GM12878 (cell line): Measurements from ENCODE around the gene CIB2. TPM values are rescaled to one million over a fixed set of nuclear protein-coding genes. Genes with fewer than 3 reads are reported as not detected.
A peak's percentile ranks its signal among the peaks of the same experiment; 100 is the strongest.

ENCODE experiments used
- ATAC-seq: fragments of 200-7000 bp; cut with Tn5 transposase; 3 replicates; pipeline ENCODE4 v1.9.1; 2020; ENCODE audit warnings: mild to moderate bottlenecking, moderate library complexity
- BruUV-seq: library from RNA; stranded (reverse); fragments of 400-500 nt; replicated peaks from 2 replicates; lab custom pipeline; 2021; lab: Mats Ljungman, UMichigan
- CTCF ChIA-PET: fragments of 300-600 bp; sonication (Branson Sonifier 250); formaldehyde crosslinking; extraction: SDS; loops from one replicate; lab custom pipeline; 2021; ENCODE audit warnings: inconsistent platforms; lab: Yijun Ruan, JAX
- POLR2A ChIA-PET: fragments of 350-600 bp; formaldehyde crosslinking; extraction: SDS; loops from one replicate; lab custom pipeline; 2021; ENCODE audit warnings: inconsistent platforms; lab: Charles Lee
- RAD21 ChIA-PET: fragments of 300-600 bp; sonication (Branson Sonifier 250); formaldehyde crosslinking; loops from one replicate; lab custom pipeline; 2023; ENCODE audit warnings: antibody characterized with exemption; ENCODE audit not compliant: unreplicated experiment; lab: Charles Lee
- SMC1A ChIA-PET: fragments of 300-600 bp; sonication (Branson Sonifier 250); formaldehyde crosslinking; loops from one replicate; lab custom pipeline; 2023; ENCODE audit not compliant: unreplicated experiment, uncharacterized antibody; lab: Charles Lee
- DNase-seq: peaks from one replicate; pipeline ENCODE4 v3.0.0-alpha.2; 2011; ENCODE audit warnings: low read depth, low spot score
- FAIRE-seq: peaks from 3 replicates; lab custom pipeline; 2011; peaks lifted over from hg19 to GRCh38; lab: Jason Lieb, UNC
- H2AFZ ChIP-seq: 2 replicates; pipeline ENCODE4 v1.6.0; 2011; ENCODE audit warnings: low read depth, low read length, control low read depth; ENCODE audit not compliant: control insufficient read depth
- H3K27ac ChIP-seq: 2 replicates; pipeline ENCODE4 v1.5.1; 2011; ENCODE audit warnings: control low read depth; ENCODE audit not compliant: control insufficient read depth, insufficient read depth
- H3K27me3 ChIP-seq, 2 experiments: replicated peaks in 1 of 2; 2 replicates each; pipeline versions ENCODE4 v1.6.0 to v1.6.1; 2011; ENCODE audit warnings: low read length in 1 of 2; ENCODE audit not compliant: control insufficient read depth in 2 of 2, insufficient read depth in 2 of 2
- H3K36me3 ChIP-seq, 2 experiments: 2 replicates each; pipeline ENCODE4 v1.5.1; 2011; ENCODE audit warnings: low read length in 1 of 2; ENCODE audit not compliant: control insufficient read depth in 2 of 2, insufficient read depth in 2 of 2
- H3K4me1 ChIP-seq: 2 replicates; pipeline ENCODE4 v1.6.1; 2011; ENCODE audit warnings: mild to moderate bottlenecking, low read length, moderate library complexity, mixed read lengths; ENCODE audit not compliant: control insufficient read depth, insufficient read depth
- H3K4me2 ChIP-seq: 2 replicates; pipeline ENCODE4 v1.6.0; 2011; ENCODE audit warnings: control low read depth; ENCODE audit not compliant: control insufficient read depth, insufficient read depth
- H3K4me3 ChIP-seq: fragments of 200-600 bp; sonication (generic); 2 replicates; pipeline ENCODE4 v1.5.1; 2016
- H3K79me2 ChIP-seq: 2 replicates; pipeline ENCODE4 v1.6.0; 2011; ENCODE audit warnings: low read length; ENCODE audit not compliant: control insufficient read depth, insufficient read depth
- H3K9ac ChIP-seq: 2 replicates; pipeline ENCODE4 v1.8.0; 2011; ENCODE audit warnings: low read length, control low read depth, mixed read lengths; ENCODE audit not compliant: control insufficient read depth, insufficient read depth
- H3K9me3 ChIP-seq: replicated peaks from 3 replicates; pipeline ENCODE4 v1.5.1; 2011; ENCODE audit warnings: mild to moderate bottlenecking, low read length; ENCODE audit not compliant: control insufficient read depth, insufficient read depth
- H4K20me1 ChIP-seq: 2 replicates; pipeline ENCODE4 v1.6.0; 2011; ENCODE audit not compliant: control insufficient read depth, insufficient read depth
- BMI1 ChIP-seq: fragments of 450-650 bp; IDR thresholded peaks from 2 replicates; pipeline ENCODE4 v1.6.1; 2016; ENCODE audit warnings: mild to moderate bottlenecking, moderate library complexity, borderline replicate concordance
- CBX3 ChIP-seq: fragments of 200-600 bp; sonication (generic); IDR thresholded peaks from 2 replicates; pipeline ENCODE4 v1.6.1; 2016; ENCODE audit warnings: low read depth, borderline replicate concordance
- CBX5 ChIP-seq: sonication (generic); IDR thresholded peaks from 2 replicates; pipeline ENCODE4 v1.6.1; 2016; ENCODE audit warnings: low read depth, moderate library complexity, mild to moderate bottlenecking, inconsistent platforms
- CREM ChIP-seq: IDR thresholded peaks from 2 replicates; pipeline ENCODE4 v1.6.1; 2014; ENCODE audit warnings: antibody characterized with exemption, low read depth
- LARP7 ChIP-seq: fragments of 450-650 bp; IDR thresholded peaks from 2 replicates; pipeline ENCODE4 v1.6.1; 2017; ENCODE audit warnings: mild to moderate bottlenecking
- RELA ChIP-seq: fragments of 450-650 bp; IDR thresholded peaks from 2 replicates; pipeline ENCODE4 v1.8.0; 2014; ENCODE audit warnings: borderline replicate concordance; ENCODE audit not compliant: partially characterized antibody
- SIX5 ChIP-seq: IDR thresholded peaks from 2 replicates; pipeline ENCODE4 v1.6.1; 2011; ENCODE audit warnings: mild to moderate bottlenecking, low read depth, low read length, moderate library complexity; ENCODE audit not compliant: severe bottlenecking
- TCF7 ChIP-seq: IDR thresholded peaks from 2 replicates; pipeline ENCODE4 v1.6.1; 2014; ENCODE audit warnings: antibody characterized with exemption, borderline replicate concordance
- YY1 ChIP-seq: IDR thresholded peaks from 2 replicates; pipeline ENCODE4 v1.6.1; 2011; ENCODE audit warnings: low read depth, mild to moderate bottlenecking, low read length
- WGBS: methylation state at CpG from one replicate; pipeline ENCODE4 v1.1.6; 2016; ENCODE audit warnings: low lambda C conversion rate; ENCODE audit not compliant: insufficient replicate concordance, insufficient coverage; ENCODE audit errors: missing lambda C conversion rate; 5-methylcytosine and 5-hydroxymethylcytosine counted together
- in situ Hi-C: fragments of 300-500 bp; cut with MboI; formaldehyde crosslinking; loops from 9 replicates; pipeline ENCODE4 v1.14.3; 2018; ENCODE audit warnings: mixed read lengths
- intact Hi-C: fragments of 100-400 bp; cut with micrococcal nuclease; formaldehyde crosslinking; loops from one replicate; pipeline ENCODE4 v1.14.2; 2022; ENCODE audit not compliant: unreplicated experiment
- polyA plus RNA-seq, 11 experiments: library from polyadenylated mRNA; depleted of rRNA in 4 of 11; unstranded in 6 of 11; stranded (reverse) in 5 of 11; fragments of >200 nt; fragmentation: Nextera tagmentation in 4 of 11; fragmentation: Illumina TruSeq in 1 of 11; extraction: Ambion mirVana in 4 of 11; extraction: Trizol in 1 of 11; gene quantifications; 1 replicate in 1 of 11; 2 replicates in 10 of 11; pipeline versions ENCODE4 v1.2.1 to v1.2.3, GENCODE V29; 2011 to 2016; ENCODE audit warnings: inconsistent platforms in 2 of 11, missing spikeins in 2 of 11, low read depth in 1 of 11
- total RNA-seq, 4 experiments: library from RNA; depleted of rRNA in 3 of 4; stranded (reverse); fragments of >200 nt in 3 of 4; fragmentation: Illumina TruSeq in 1 of 4; extraction: Trizol in 1 of 4; gene quantifications; 2 replicates each; pipeline versions ENCODE4 v1.2.1 to v1.2.3, GENCODE V29; 2013 to 2021

Gene CIB2
- total and polyA plus RNA-seq, 10 of the 15 experiments (the other 5 are each of a cell fraction or from before 2014, with no cell fraction given), result 0.56 to 12.1 (median 7.1) TPM

DNA sequence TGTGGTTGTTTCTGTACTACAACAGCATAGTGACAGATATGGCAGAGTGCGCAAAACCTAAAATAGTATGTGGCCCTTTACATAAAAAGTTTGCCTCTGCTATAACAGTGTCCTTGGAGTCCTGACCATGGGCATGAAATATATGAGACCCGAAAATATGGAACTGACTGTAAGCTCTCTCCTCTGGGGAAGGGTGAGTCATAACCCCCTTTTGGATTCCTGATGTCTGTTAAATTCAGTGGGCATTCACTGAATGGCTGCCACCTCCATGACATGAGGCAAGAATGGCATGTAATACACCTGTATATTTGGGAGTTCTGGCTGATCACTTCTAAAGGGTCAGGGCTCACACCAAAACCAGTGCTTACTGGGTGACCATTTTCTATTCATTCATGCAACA, 59.9 kb downstream of the CIB2 start:
- SMC1A ChIA-PET, result interaction anchor here (1.2 to 12.0 kb wide), 12 partner anchors 9 to 103 kb away, joined by 3 to 305 read pairs (median 10); partner anchors contain the start of gene CIB2
- BruUV-seq, result no TSS peak
- H2AFZ ChIP-seq, result no peak overlapping the region
- H3K4me2 ChIP-seq, result peak overlapping the region; percentile 12; the same call in 1 of the 2 replicates
- no peak for DNase-seq
- H3K4me1 ChIP-seq, result peaks cover 51% of the 10 kb centered on the region
- RAD21 ChIA-PET, result interaction anchor here (1.7 to 9.2 kb wide), 5 partner anchors 18 to 64 kb away, joined by 4 to 170 read pairs (median 14); no protein-coding TSS in a partner anchor
- no peaks in the 10 kb centered on the region for H4K20me1 ChIP-seq
- CTCF ChIA-PET, result interaction anchor here (1.0 to 13.4 kb wide), 11 partner anchors 12 to 124 kb away, joined by 3 to 191 read pairs (median 27); no protein-coding TSS in a partner anchor
- no peaks in the 10 kb centered on the region for H3K9me3 ChIP-seq
- intact Hi-C loops, result no loop called here
- peaks cover 73% of the 10 kb centered on the region for H3K79me2 ChIP-seq
- no peaks in the 10 kb centered on the region for H3K27me3 ChIP-seq
- no peak overlapping the region for H3K9ac ChIP-seq
- in situ Hi-C loops, result no loop called here
- WGBS, result 29% methylated on average over 2 of the region's 2 CpGs
- POLR2A ChIA-PET, result interaction anchor here (1.5 to 6.8 kb wide), 4 partner anchors 11 to 32 kb away, joined by 3 to 79 read pairs (median 19); no protein-coding TSS in a partner anchor
- no peak overlapping the region for H3K4me3 ChIP-seq
- ATAC-seq, result no peak
- FAIRE-seq, result no peak
- TF ChIP-seq YY1 (no peak), CREM (no peak), BMI1 (no peak), TCF7 (no peak), CBX3 (no peak), SIX5 (no peak), CBX5 (no peak), LARP7 (no peak), RELA (no peak)
- TF ChIP-seq, all 136 proteins: peak for 0
- 0 out of 4 replicates have a peak, but pooled peaks cover 0 to 3% of the 10 kb centered on the region in 2 experiments for H3K36me3 ChIP-seq
- H3K27ac ChIP-seq, result no peak overlapping the region
